HCT116 (cell line): ENCODE data around the gene GALNT7. TPM values are rescaled to one million over a fixed set of nuclear protein-coding genes. Genes with fewer than 3 reads are reported as not detected.

ENCODE experiments used
- ATAC-seq: fragments of 200-7000 bp; cut with Tn5 transposase; 2 replicates; pipeline ENCODE4 v1.9.1; 2020; ENCODE audit warnings: mild to moderate bottlenecking, moderate library complexity
- BruUV-seq: library from RNA; stranded (reverse); fragments of 400-500 nt; replicated peaks from 2 replicates; lab custom pipeline; 2021; lab: Mats Ljungman, UMichigan
- CTCF ChIA-PET: fragments of 300-600 bp; sonication (Branson Sonifier 250); formaldehyde crosslinking; loops from one replicate; lab custom pipeline; 2021; ENCODE audit warnings: antibody characterized with exemption; lab: Charles Lee
- POLR2A ChIA-PET: fragments of 300-600, 350-600 bp; sonication (Branson Sonifier 250); formaldehyde crosslinking; loops from one replicate; lab custom pipeline; 2021; ENCODE audit warnings: antibody characterized with exemption; lab: Charles Lee
- RAD21 ChIA-PET, 2 experiments: fragments of 300-600 bp; sonication (Branson Sonifier 250); formaldehyde crosslinking; loops; one replicate each; lab custom pipeline; 2023; ENCODE audit warnings: low total read pairs in 2 of 2; ENCODE audit not compliant: uncharacterized antibody in 2 of 2, unreplicated experiment in 2 of 2, low non-redundant PET in 1 of 2; lab: Charles Lee
- DNase-seq: peaks from one replicate; pipeline ENCODE4 v3.0.0-alpha.2; 2010; ENCODE audit warnings: low read depth, low spot score
- H2AFZ ChIP-seq: fragments of 200-600 bp; shearing (Covaris generic), sonication (generic); 2 replicates; pipeline ENCODE4 v1.6.1; 2017; ENCODE audit warnings: low read depth, mixed run types, mixed read lengths, antibody characterized with exemption, low read length; ENCODE audit not compliant: poor library complexity, severe bottlenecking
- H3K27ac ChIP-seq: 2 replicates; pipeline ENCODE4 v1.5.1; 2012; ENCODE audit warnings: low read depth, low read length
- H3K27me3 ChIP-seq: fragments of 200-600 bp; sonication (generic); 2 replicates; pipeline ENCODE4 v1.6.1; 2016; ENCODE audit warnings: mixed run types, low read length, mixed read lengths; ENCODE audit not compliant: insufficient read depth
- H3K36me3 ChIP-seq, 2 experiments: fragments of 200-500 bp in 1 of 2; fragments of 200-600 bp in 1 of 2; sonication (Bioruptor generic) in 1 of 2; sonication (generic) in 1 of 2; 2 replicates each; pipeline versions ENCODE4 v1.5.1 to v1.6.1; 2014 to 2016; ENCODE audit warnings: low read length in 2 of 2, inconsistent platforms in 1 of 2, mixed read lengths in 1 of 2, mixed run types in 1 of 2; ENCODE audit not compliant: insufficient read depth in 2 of 2, control insufficient read depth in 1 of 2
- H3K4me1 ChIP-seq, 2 experiments: fragments of 200-600 bp in 1 of 2; sonication (generic) in 1 of 2; 2 replicates each; pipeline versions ENCODE4 v1.5.1 to v1.6.1; 2012 to 2017; ENCODE audit warnings: low read length in 2 of 2, inconsistent platforms in 1 of 2, mild to moderate bottlenecking in 1 of 2, mixed read lengths in 1 of 2, mixed run types in 1 of 2, moderate library complexity in 1 of 2; ENCODE audit not compliant: insufficient read depth in 2 of 2, control insufficient read depth in 1 of 2
- H3K4me2 ChIP-seq: fragments of 200-600 bp; sonication (generic); 2 replicates; pipeline ENCODE4 v1.6.1; 2017; ENCODE audit warnings: mixed run types, low read length, mixed read lengths
- H3K4me3 ChIP-seq, 2 experiments: fragments of 200-600 bp in 1 of 2; sonication (generic) in 1 of 2; replicated peaks in 1 of 2; 2 replicates each; pipeline ENCODE4 v1.5.1; 2011 to 2016; ENCODE audit warnings: low read length in 2 of 2, control low read depth in 1 of 2, low read depth in 1 of 2, mild to moderate bottlenecking in 1 of 2, mixed read lengths in 1 of 2, mixed run types in 1 of 2
- H3K79me2 ChIP-seq: fragments of 200-600 bp; sonication (generic); 2 replicates; pipeline ENCODE4 v1.6.1; 2017; ENCODE audit warnings: mild to moderate bottlenecking, mixed run types, low read length, moderate library complexity, mixed read lengths; ENCODE audit not compliant: insufficient read depth
- H3K9ac ChIP-seq: fragments of 200-600 bp; sonication (generic); 2 replicates; pipeline ENCODE4 v1.6.1; 2016; ENCODE audit warnings: low read length, mixed read lengths
- H3K9me2 ChIP-seq: fragments of 200-600 bp; sonication (generic), shearing (Covaris generic); 2 replicates; pipeline ENCODE4 v1.6.1; 2017; ENCODE audit warnings: mixed run types, mild to moderate bottlenecking, moderate library complexity; ENCODE audit not compliant: insufficient read depth
- H3K9me3 ChIP-seq, 2 experiments: fragments of 200-500 bp in 1 of 2; fragments of 200-600 bp in 1 of 2; sonication (Bioruptor generic) in 1 of 2; sonication (generic) in 1 of 2; 2 replicates each; pipeline ENCODE4 v1.6.1; 2014 to 2017; ENCODE audit warnings: low read length in 2 of 2, mixed read lengths in 2 of 2, inconsistent platforms in 1 of 2, low read depth in 1 of 2, mild to moderate bottlenecking in 1 of 2, mixed run types in 1 of 2, moderate library complexity in 1 of 2; ENCODE audit not compliant: control insufficient read depth in 1 of 2, insufficient read depth in 1 of 2
- H4K20me1 ChIP-seq: fragments of 200-600 bp; sonication (generic), shearing (Covaris generic); 2 replicates; pipeline ENCODE4 v1.6.1; 2017; ENCODE audit warnings: mixed run types, mild to moderate bottlenecking, moderate library complexity; ENCODE audit not compliant: insufficient read depth
- CEBPB ChIP-seq: IDR thresholded peaks from 2 replicates; pipeline ENCODE4 v1.6.1; 2012; ENCODE audit warnings: low read depth
- EGR1 ChIP-seq: IDR thresholded peaks from 2 replicates; pipeline ENCODE4 v1.6.1; 2012; ENCODE audit warnings: low read depth
- ELF1 ChIP-seq: IDR thresholded peaks from 2 replicates; pipeline ENCODE4 v1.6.1; 2012; ENCODE audit warnings: low read depth, borderline replicate concordance
- EZH2 ChIP-seq: fragments of 200-600 bp; sonication (generic); IDR thresholded peaks from 2 replicates; pipeline ENCODE4 v1.6.1; 2017; ENCODE audit warnings: antibody characterized with exemption, mixed run types
- EZH2phosphoT487 ChIP-seq: fragments of 200-600 bp; IDR thresholded peaks from 2 replicates; pipeline ENCODE4 v1.6.1; 2018; ENCODE audit warnings: antibody characterized with exemption, borderline replicate concordance
- FOSL1 ChIP-seq: IDR thresholded peaks from 2 replicates; pipeline ENCODE4 v1.6.1; 2012; ENCODE audit warnings: low read depth
- JUND ChIP-seq: IDR thresholded peaks from 2 replicates; pipeline ENCODE4 v1.6.1; 2012
- POLR2A ChIP-seq: IDR thresholded peaks from 2 replicates; pipeline ENCODE4 v1.7.0; 2011; ENCODE audit warnings: borderline replicate concordance; ENCODE audit not compliant: insufficient read depth, insufficient read length; ENCODE audit errors: extremely low read depth
- POLR2AphosphoS5 ChIP-seq: IDR thresholded peaks from 2 replicates; pipeline ENCODE4 v1.6.1; 2011; ENCODE audit warnings: mild to moderate bottlenecking, low read depth, low read length, moderate library complexity
- RAD21 ChIP-seq: IDR thresholded peaks from 2 replicates; pipeline ENCODE4 v1.6.1; 2012; ENCODE audit warnings: low read depth, mild to moderate bottlenecking
- SIN3A ChIP-seq: IDR thresholded peaks from 2 replicates; pipeline ENCODE4 v1.6.1; 2012; ENCODE audit warnings: low read depth
- SRF ChIP-seq: IDR thresholded peaks from 2 replicates; pipeline ENCODE4 v1.6.1; 2012; ENCODE audit warnings: low read depth
- TCF7L2 ChIP-seq: IDR thresholded peaks from 2 replicates; pipeline ENCODE4 v1.7.0; 2011; ENCODE audit warnings: borderline replicate concordance, inconsistent platforms; ENCODE audit not compliant: insufficient read depth, insufficient read length; ENCODE audit errors: extremely low read depth
- ZFX ChIP-seq: fragments of 450-650 bp; IDR thresholded peaks from 2 replicates; pipeline ENCODE4 v1.6.1; 2017
- intact Hi-C: fragments of 100-400 bp; cut with micrococcal nuclease; formaldehyde crosslinking; loops from 2 replicates; pipeline ENCODE4 v1.10.0; 2022
- total RNA-seq: library from RNA; stranded (reverse); gene quantifications from one replicate; pipeline ENCODE4 v1.2.1, GENCODE V29; 2021; ENCODE audit not compliant: unreplicated experiment
- TF ChIP-seq, protein P1 (sequence below): IDR thresholded peaks from 2 replicates; pipeline ENCODE4 v1.6.1; 2012
- TF ChIP-seq, protein P2 (sequence below): IDR thresholded peaks from 2 replicates; pipeline ENCODE4 v1.6.1; 2012
- TF ChIP-seq, protein P3 (sequence below): IDR thresholded peaks from 2 replicates; pipeline ENCODE4 v1.6.1; 2011; ENCODE audit warnings: mild to moderate bottlenecking, low read length, moderate library complexity; ENCODE audit not compliant: insufficient replicate concordance; ENCODE audit errors: extremely low read depth
- TF ChIP-seq, protein P4 (sequence below), 3 experiments: fragments of 200-600 bp in 1 of 3; sonication (generic) in 1 of 3; IDR thresholded peaks in 2 of 3; conservative IDR thresholded peaks in 1 of 3; 2 replicates each; pipeline ENCODE4 v1.5.1; 2012 to 2017; ENCODE audit warnings: low read depth in 2 of 3, low read length in 2 of 3, antibody characterized with exemption in 1 of 3, borderline replicate concordance in 1 of 3, control low read depth in 1 of 3, mild to moderate bottlenecking in 1 of 3, mixed read lengths in 1 of 3, mixed run types in 1 of 3, moderate library complexity in 1 of 3; ENCODE audit not compliant: insufficient read depth in 1 of 3
- TF ChIP-seq, protein P5 (sequence below): IDR thresholded peaks from 2 replicates; pipeline ENCODE4 v1.6.1; 2012; ENCODE audit warnings: low read depth

The GALNT7 gene
- total RNA-seq, 1 experiment from 2014 or later = 21.3 TPM

DNA sequence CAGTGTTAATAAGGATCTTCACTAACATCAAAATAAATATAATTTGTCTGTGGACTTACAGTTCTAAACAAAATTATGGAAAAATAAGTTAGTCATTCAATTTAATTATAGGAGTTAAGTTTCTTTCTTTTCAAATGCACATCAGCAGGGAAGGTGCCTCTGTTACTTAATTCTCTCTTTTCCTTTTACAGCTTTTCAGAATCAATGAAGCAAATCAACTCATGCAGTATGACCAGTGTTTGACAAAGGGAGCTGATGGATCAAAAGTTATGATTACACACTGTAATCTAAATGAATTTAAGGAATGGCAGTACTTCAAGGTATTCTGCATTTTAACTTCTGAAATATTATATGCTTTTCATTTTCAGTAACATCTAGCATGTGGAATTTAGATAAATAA lies 149.6 kb downstream of the GALNT7 start:
- RAD21 ChIA-PET = no interaction called here
- no peaks in the 10 kb centered on the region for H3K4me1 ChIP-seq
- CTCF ChIA-PET = interaction anchor here (1.0 to 4.5 kb wide), 7 partner anchors 16 to 176 kb away, joined by 3 to 21 read pairs (median 11); partner anchors contain the start of gene HMGB2
- no TSS peak for BruUV-seq
- no peak overlapping the region for H3K4me3 ChIP-seq
- no peak overlapping the region for H2AFZ ChIP-seq
- no peaks in the 10 kb centered on the region for H3K9me2 ChIP-seq
- H3K27ac ChIP-seq = no peak overlapping the region
- no peaks in the 10 kb centered on the region for H4K20me1 ChIP-seq
- H3K27me3 ChIP-seq = no peaks in the 10 kb centered on the region
- H3K9me3 ChIP-seq = no peaks in the 10 kb centered on the region
- no peak overlapping the region for H3K9ac ChIP-seq
- ATAC-seq = no peak
- TF ChIP-seq, protein P1, sequence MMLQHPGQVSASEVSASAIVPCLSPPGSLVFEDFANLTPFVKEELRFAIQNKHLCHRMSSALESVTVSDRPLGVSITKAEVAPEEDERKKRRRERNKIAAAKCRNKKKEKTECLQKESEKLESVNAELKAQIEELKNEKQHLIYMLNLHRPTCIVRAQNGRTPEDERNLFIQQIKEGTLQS = no peak
- TF ChIP-seq RAD21 = no peak
- TF ChIP-seq SIN3A = no peak
- no peak for TF ChIP-seq FOSL1
- TF ChIP-seq, protein P2, sequence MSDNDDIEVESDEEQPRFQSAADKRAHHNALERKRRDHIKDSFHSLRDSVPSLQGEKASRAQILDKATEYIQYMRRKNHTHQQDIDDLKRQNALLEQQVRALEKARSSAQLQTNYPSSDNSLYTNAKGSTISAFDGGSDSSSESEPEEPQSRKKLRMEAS = no peak
- TF ChIP-seq, protein P3, sequence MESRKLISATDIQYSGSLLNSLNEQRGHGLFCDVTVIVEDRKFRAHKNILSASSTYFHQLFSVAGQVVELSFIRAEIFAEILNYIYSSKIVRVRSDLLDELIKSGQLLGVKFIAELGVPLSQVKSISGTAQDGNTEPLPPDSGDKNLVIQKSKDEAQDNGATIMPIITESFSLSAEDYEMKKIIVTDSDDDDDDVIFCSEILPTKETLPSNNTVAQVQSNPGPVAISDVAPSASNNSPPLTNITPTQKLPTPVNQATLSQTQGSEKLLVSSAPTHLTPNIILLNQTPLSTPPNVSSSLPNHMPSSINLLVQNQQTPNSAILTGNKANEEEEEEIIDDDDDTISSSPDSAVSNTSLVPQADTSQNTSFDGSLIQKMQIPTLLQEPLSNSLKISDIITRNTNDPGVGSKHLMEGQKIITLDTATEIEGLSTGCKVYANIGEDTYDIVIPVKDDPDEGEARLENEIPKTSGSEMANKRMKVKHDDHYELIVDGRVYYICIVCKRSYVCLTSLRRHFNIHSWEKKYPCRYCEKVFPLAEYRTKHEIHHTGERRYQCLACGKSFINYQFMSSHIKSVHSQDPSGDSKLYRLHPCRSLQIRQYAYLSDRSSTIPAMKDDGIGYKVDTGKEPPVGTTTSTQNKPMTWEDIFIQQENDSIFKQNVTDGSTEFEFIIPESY = no peak
- no peak for TF ChIP-seq TCF7L2
- TF ChIP-seq EGR1 = no peak
- no peak for TF ChIP-seq EZH2phosphoT487
- TF ChIP-seq CEBPB = no peak
- no peak for TF ChIP-seq ELF1
- TF ChIP-seq EZH2 = no peak
- TF ChIP-seq POLR2A = no peak
- no peak for TF ChIP-seq ZFX
- TF ChIP-seq, protein P4, sequence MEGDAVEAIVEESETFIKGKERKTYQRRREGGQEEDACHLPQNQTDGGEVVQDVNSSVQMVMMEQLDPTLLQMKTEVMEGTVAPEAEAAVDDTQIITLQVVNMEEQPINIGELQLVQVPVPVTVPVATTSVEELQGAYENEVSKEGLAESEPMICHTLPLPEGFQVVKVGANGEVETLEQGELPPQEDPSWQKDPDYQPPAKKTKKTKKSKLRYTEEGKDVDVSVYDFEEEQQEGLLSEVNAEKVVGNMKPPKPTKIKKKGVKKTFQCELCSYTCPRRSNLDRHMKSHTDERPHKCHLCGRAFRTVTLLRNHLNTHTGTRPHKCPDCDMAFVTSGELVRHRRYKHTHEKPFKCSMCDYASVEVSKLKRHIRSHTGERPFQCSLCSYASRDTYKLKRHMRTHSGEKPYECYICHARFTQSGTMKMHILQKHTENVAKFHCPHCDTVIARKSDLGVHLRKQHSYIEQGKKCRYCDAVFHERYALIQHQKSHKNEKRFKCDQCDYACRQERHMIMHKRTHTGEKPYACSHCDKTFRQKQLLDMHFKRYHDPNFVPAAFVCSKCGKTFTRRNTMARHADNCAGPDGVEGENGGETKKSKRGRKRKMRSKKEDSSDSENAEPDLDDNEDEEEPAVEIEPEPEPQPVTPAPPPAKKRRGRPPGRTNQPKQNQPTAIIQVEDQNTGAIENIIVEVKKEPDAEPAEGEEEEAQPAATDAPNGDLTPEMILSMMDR (IDR thresholded peaks at IDR 0.05 in 2 of 3, conservative IDR thresholded peaks at IDR 0.05 in 1 of 3; ENCODE audit: borderline replicate concordance in 1 of 3, insufficient read depth in 1 of 3, low read depth in 2 of 3, low read length in 2 of 3) = no peak
- TF ChIP-seq SRF = no peak
- no peak for TF ChIP-seq JUND
- TF ChIP-seq, protein P5, sequence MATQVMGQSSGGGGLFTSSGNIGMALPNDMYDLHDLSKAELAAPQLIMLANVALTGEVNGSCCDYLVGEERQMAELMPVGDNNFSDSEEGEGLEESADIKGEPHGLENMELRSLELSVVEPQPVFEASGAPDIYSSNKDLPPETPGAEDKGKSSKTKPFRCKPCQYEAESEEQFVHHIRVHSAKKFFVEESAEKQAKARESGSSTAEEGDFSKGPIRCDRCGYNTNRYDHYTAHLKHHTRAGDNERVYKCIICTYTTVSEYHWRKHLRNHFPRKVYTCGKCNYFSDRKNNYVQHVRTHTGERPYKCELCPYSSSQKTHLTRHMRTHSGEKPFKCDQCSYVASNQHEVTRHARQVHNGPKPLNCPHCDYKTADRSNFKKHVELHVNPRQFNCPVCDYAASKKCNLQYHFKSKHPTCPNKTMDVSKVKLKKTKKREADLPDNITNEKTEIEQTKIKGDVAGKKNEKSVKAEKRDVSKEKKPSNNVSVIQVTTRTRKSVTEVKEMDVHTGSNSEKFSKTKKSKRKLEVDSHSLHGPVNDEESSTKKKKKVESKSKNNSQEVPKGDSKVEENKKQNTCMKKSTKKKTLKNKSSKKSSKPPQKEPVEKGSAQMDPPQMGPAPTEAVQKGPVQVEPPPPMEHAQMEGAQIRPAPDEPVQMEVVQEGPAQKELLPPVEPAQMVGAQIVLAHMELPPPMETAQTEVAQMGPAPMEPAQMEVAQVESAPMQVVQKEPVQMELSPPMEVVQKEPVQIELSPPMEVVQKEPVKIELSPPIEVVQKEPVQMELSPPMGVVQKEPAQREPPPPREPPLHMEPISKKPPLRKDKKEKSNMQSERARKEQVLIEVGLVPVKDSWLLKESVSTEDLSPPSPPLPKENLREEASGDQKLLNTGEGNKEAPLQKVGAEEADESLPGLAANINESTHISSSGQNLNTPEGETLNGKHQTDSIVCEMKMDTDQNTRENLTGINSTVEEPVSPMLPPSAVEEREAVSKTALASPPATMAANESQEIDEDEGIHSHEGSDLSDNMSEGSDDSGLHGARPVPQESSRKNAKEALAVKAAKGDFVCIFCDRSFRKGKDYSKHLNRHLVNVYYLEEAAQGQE = no peak
- TF ChIP-seq POLR2AphosphoS5 = no peak
- TF ChIP-seq, all 23 proteins: peak for 0
- Histone ChIP-seq H3K79me2 (no peaks in the 10 kb centered on the region), H3K36me3 (peaks cover 0 to 5% of the 10 kb centered on the region in 2 experiments; a peak in 3 of 4 replicates), H3K4me2 (no peak overlapping the region)
- intact Hi-C loops = loop anchor here (5.0 to 10.0 kb wide), 2 partner anchors 174 to 837 kb away; no protein-coding TSS in a partner anchor
- DNase-seq = no peak
- POLR2A ChIA-PET = interaction anchor here (0.6 to 1.3 kb wide), 2 partner anchors 16 to 52 kb away, joined by 4 to 5 read pairs; partner anchors contain the start of genes HMGB2 and SAP30
